HepG2 (cell line): Measurements from ENCODE around the gene NEIL3. TPM values are rescaled to one million over a fixed set of nuclear protein-coding genes. Genes with fewer than 3 reads are reported as not detected.

Experiments used
- AHR ChIP-seq: IDR thresholded peaks from 2 replicates; pipeline ENCODE4 v1.6.1; 2018; ENCODE audit warnings: missing genetic modification reagents, missing compliant biosample characterization
- BORCS8-MEF2B ChIP-seq: sonication (generic); formaldehyde crosslinking; IDR thresholded peaks from 2 replicates; pipeline ENCODE4 v1.8.0; 2022; ENCODE audit warnings: mild to moderate bottlenecking, missing genetic modification reagents
- DNMT3B ChIP-seq: conservative IDR thresholded peaks from 2 replicates; pipeline ENCODE4 v1.6.1; 2016; ENCODE audit warnings: missing biosample characterization, control low read depth
- FOXA1 ChIP-seq, 2 experiments: fragments of 450-650 bp in 1 of 2; sonication (generic) in 1 of 2; formaldehyde crosslinking in 1 of 2; IDR thresholded peaks; 2 replicates each; pipeline versions ENCODE4 v1.4.0 to v1.6.1; 2016 to 2020; ENCODE audit warnings: missing genetic modification reagents in 1 of 2
- HHEX ChIP-seq: IDR thresholded peaks from 2 replicates; pipeline ENCODE4 v1.6.1; 2016; ENCODE audit warnings: control low read depth
- IRF2 ChIP-seq: IDR thresholded peaks from 2 replicates; pipeline ENCODE4 v1.6.1; 2018; ENCODE audit warnings: missing genetic modification reagents, missing compliant biosample characterization
- KAT8 ChIP-seq: IDR thresholded peaks from 2 replicates; pipeline ENCODE4 v1.6.1; 2016; ENCODE audit warnings: missing genetic modification reagents, missing compliant biosample characterization
- MTF1 ChIP-seq: sonication (generic); formaldehyde crosslinking; IDR thresholded peaks from 2 replicates; pipeline ENCODE4 v1.5.0; 2020; ENCODE audit warnings: missing genetic modification reagents
- POGZ ChIP-seq: sonication (generic); formaldehyde crosslinking; IDR thresholded peaks from 2 replicates; pipeline ENCODE4 v1.4.0; 2020; ENCODE audit warnings: mild to moderate bottlenecking, missing genetic modification reagents
- SPEN ChIP-seq: sonication (generic); formaldehyde crosslinking; IDR thresholded peaks from 2 replicates; pipeline ENCODE4 v1.5.1; 2020; ENCODE audit warnings: low read depth, mild to moderate bottlenecking, missing genetic modification reagents
- THAP7 ChIP-seq: sonication (generic); formaldehyde crosslinking; IDR thresholded peaks from 2 replicates; pipeline ENCODE4 v1.8.1; 2023; ENCODE audit warnings: mild to moderate bottlenecking, missing genetic modification reagents
- TRIM22 ChIP-seq: fragments of 450-650 bp; IDR thresholded peaks from 2 replicates; pipeline ENCODE4 v1.6.1; 2017
- ZBTB49 ChIP-seq: sonication (generic); formaldehyde crosslinking; IDR thresholded peaks from 2 replicates; pipeline ENCODE4 v1.4.0; 2020; ENCODE audit warnings: missing genetic modification reagents, borderline replicate concordance
- ZNF317 ChIP-seq: sonication (generic); formaldehyde crosslinking; IDR thresholded peaks from 2 replicates; pipeline ENCODE4 v1.5.0; 2020; ENCODE audit warnings: mild to moderate bottlenecking, missing genetic modification reagents
- ZNF431 ChIP-seq: sonication (generic); formaldehyde crosslinking; IDR thresholded peaks from 2 replicates; pipeline ENCODE4 v1.9.0; 2022; ENCODE audit warnings: missing genetic modification reagents, low read depth, mild to moderate bottlenecking, borderline replicate concordance
- ZNF512B ChIP-seq: sonication (generic); formaldehyde crosslinking; IDR thresholded peaks from 2 replicates; pipeline ENCODE4 v1.5.1; 2020; ENCODE audit warnings: missing genetic modification reagents, mild to moderate bottlenecking, borderline replicate concordance
- ZNF687 ChIP-seq: sonication (generic); formaldehyde crosslinking; IDR thresholded peaks from 2 replicates; pipeline ENCODE4 v1.5.1; 2020; ENCODE audit warnings: mild to moderate bottlenecking, missing genetic modification reagents, moderate library complexity
- polyA plus RNA-seq, 8 experiments: library from polyadenylated mRNA; depleted of rRNA in 3 of 8; stranded (reverse) in 7 of 8; unstranded in 1 of 8; fragments of >200 nt; fragmentation: Illumina TruSeq in 4 of 8; extraction: Trizol in 4 of 8; gene quantifications; 2 replicates each; pipeline versions ENCODE4 v1.2.1 to v1.2.3, GENCODE V29; 2011 to 2016; ENCODE audit warnings: low read depth in 4 of 8, missing spikeins in 1 of 8, mixed read lengths in 1 of 8; ENCODE audit not compliant: insufficient read depth in 1 of 8
- total RNA-seq, 5 experiments: library from RNA; depleted of rRNA; stranded (reverse); fragments of >200 nt; fragmentation: Illumina TruSeq; extraction: Trizol; gene quantifications; 2 replicates each; pipeline ENCODE4 v1.2.3, GENCODE V29; 2016; ENCODE audit warnings: low read depth in 1 of 5

The NEIL3 gene
- total and polyA plus RNA-seq, 2 of the 13 experiments (the other 11 are each of a cell fraction or from before 2014, with no cell fraction given) = 3.5 to 8.4 TPM

GRCh38 chr4:177309522-177310371 is at the start of gene NEIL3 (continued):
- TF ChIP-seq POGZ (CRISPR knock-in tag) (peak; percentile 85), ZNF317 (CRISPR knock-in tag) (no peak), BORCS8-MEF2B (CRISPR knock-in tag) (peak; percentile 86), THAP7 (0 out of 2 replicates have a peak, but pooled peaks have one; percentile 60), ZBTB49 (0 out of 2 replicates have a peak, but pooled peaks have one; percentile 43), AHR (CRISPR knock-in tag) (peak; percentile 53; the same call in 1 of the 2 replicates), SPEN (CRISPR knock-in tag) (0 out of 2 replicates have a peak, but pooled peaks have one; percentile 70), FOXA1 (IDR thresholded peaks at IDR 0.05) (no peak), FOXA1 (CRISPR knock-in tag; IDR thresholded peaks at IDR 0.05) (no peak), ZNF512B (CRISPR knock-in tag) (peak; percentile 80; the same call in 1 of the 2 replicates), MTF1 (CRISPR knock-in tag) (no peak), DNMT3B (CRISPR knock-in tag) (no peak), ZNF431 (CRISPR knock-in tag) (peak; percentile 23; the same call in 1 of the 2 replicates), ZNF687 (CRISPR knock-in tag) (peak; percentile 88), HHEX (CRISPR knock-in tag) (no peak), TRIM22 (no peak), IRF2 (CRISPR knock-in tag) (peak; percentile 67), KAT8 (peak; percentile 50)
